ENCODE results near the gene MFF. TPM values are rescaled to one million over a fixed set of nuclear protein-coding genes. Genes with fewer than 3 reads are reported as not detected.

The MFF gene
- total RNA-seq, 1 experiment from 2014 or later: 83.3 TPM

DNA sequence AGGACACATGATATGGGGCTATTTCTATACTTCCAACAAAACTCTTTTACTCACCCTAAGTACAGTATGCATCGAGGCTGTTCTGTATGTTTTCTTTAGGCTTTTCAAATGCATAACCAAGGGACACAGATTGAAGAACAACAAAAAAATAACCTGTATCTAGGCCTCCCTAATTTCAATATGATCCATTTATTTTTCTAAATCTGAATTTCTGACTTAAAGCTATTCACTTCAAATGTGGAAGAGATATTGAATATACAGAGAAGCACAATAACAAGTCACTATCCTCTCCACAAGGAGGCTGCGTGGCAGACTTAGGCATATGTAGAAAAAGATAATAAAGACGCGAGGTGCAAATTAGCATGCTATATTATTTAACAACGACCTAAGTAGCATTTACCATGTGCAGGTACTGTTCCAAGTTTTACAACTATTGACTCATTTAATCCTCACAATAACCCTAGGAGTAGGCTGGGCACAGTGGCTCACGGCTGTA lies 39.3 kb upstream of the MFF start:
- no peak overlapping the region for H3K27ac Mint-ChIP-seq
- Histone ChIP-seq H3K9me3 (ENCODE audit: control insufficient read depth, low read depth, low read length) (no peaks in the 10 kb centered on the region), H3K56ac (ENCODE audit: insufficient read length, low read depth, low read length) (no peak overlapping the region), H4K8ac (replicated peaks; ENCODE audit: insufficient read length, low read depth, low read length) (no peak overlapping the region), H3K27me3 (ENCODE audit: insufficient read depth, low read length) (no peaks in the 10 kb centered on the region), H3K9ac (ENCODE audit: extremely low read depth, insufficient read length, low read length) (no peak overlapping the region), H3K23ac (ENCODE audit: insufficient read length, low read depth, low read length) (no peak overlapping the region), H2BK120ac (ENCODE audit: low read depth, low read length, poor library complexity, severe bottlenecking) (no peak overlapping the region), H3K23me2 (ENCODE audit: insufficient read length, low read depth, low read length, poor library complexity, severe bottlenecking) (no peaks in the 10 kb centered on the region), H2BK20ac (ENCODE audit: low read depth, low read length, poor library complexity, severe bottlenecking) (no peak overlapping the region), H3K79me2 (ENCODE audit: insufficient read depth, low read length) (no peaks in the 10 kb centered on the region), H3K4me2 (ENCODE audit: insufficient read depth, insufficient read length, low read length) (no peak overlapping the region), H3K4ac (ENCODE audit: low read depth, low read length) (no peak overlapping the region), H3T11ph (ENCODE audit: low read length) (no peak overlapping the region), H4K20me1 (ENCODE audit: control insufficient read depth, insufficient read depth, insufficient read length) (no peaks in the 10 kb centered on the region), H3K27ac (ENCODE audit: insufficient read length, low read depth, low read length) (no peak overlapping the region), H2BK15ac (ENCODE audit: low read depth, low read length) (no peak overlapping the region), H2AK5ac (ENCODE audit: insufficient read length, low read length) (no peak overlapping the region), H2AFZ (ENCODE audit: low read length) (no peak overlapping the region), H4K91ac (ENCODE audit: insufficient read length, low read depth, low read length) (no peak overlapping the region), H4K5ac (ENCODE audit: insufficient read length, low read depth, low read length) (no peak overlapping the region), H3K14ac (ENCODE audit: insufficient read depth, low read length) (no peak overlapping the region), H3K79me1 (ENCODE audit: insufficient read depth, low read depth, low read length, poor library complexity, severe bottlenecking) (no peaks in the 10 kb centered on the region), H3K18ac (ENCODE audit: insufficient read length, low read depth, low read length) (no peak overlapping the region), H2BK12ac (ENCODE audit: insufficient read length, low read depth, low read length) (no peak overlapping the region), H3K4me1 (ENCODE audit: insufficient read depth, low read length) (no peaks in the 10 kb centered on the region), H2BK5ac (ENCODE audit: insufficient read length, low read length) (no peak overlapping the region)
- DNase-seq: no peak
- no peak overlapping the region for H3K4me3 Mint-ChIP-seq
- WGBS (ENCODE audit: extremely low coverage, insufficient read length, low lambda C conversion rate): no CpG with 5 or more reads among the region's 6 CpGs
- no peaks in the 10 kb centered on the region for H3K36me3 Mint-ChIP-seq (ENCODE audit: insufficient read depth in 1 of 3, low read depth in 3 of 3)
- TF ChIP-seq, protein P1, sequence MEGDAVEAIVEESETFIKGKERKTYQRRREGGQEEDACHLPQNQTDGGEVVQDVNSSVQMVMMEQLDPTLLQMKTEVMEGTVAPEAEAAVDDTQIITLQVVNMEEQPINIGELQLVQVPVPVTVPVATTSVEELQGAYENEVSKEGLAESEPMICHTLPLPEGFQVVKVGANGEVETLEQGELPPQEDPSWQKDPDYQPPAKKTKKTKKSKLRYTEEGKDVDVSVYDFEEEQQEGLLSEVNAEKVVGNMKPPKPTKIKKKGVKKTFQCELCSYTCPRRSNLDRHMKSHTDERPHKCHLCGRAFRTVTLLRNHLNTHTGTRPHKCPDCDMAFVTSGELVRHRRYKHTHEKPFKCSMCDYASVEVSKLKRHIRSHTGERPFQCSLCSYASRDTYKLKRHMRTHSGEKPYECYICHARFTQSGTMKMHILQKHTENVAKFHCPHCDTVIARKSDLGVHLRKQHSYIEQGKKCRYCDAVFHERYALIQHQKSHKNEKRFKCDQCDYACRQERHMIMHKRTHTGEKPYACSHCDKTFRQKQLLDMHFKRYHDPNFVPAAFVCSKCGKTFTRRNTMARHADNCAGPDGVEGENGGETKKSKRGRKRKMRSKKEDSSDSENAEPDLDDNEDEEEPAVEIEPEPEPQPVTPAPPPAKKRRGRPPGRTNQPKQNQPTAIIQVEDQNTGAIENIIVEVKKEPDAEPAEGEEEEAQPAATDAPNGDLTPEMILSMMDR (conservative IDR thresholded peaks at IDR 0.05): no peak
- no peaks in the 10 kb centered on the region for H3K9me3 Mint-ChIP-seq
- peaks cover 2 to 3% of the 10 kb centered on the region in 2 experiments for H3K4me1 Mint-ChIP-seq
- H3K27me3 Mint-ChIP-seq (ENCODE audit: low read depth): no peaks in the 10 kb centered on the region
